ENCODE measurements around the gene PRKAR1A. TPM values are rescaled to one million over a fixed set of nuclear protein-coding genes. Genes with fewer than 3 reads are reported as not detected.

Gene PRKAR1A
- total and polyA plus RNA-seq, 2 of the 8 experiments (the other 6 are each of a cell fraction or from before 2014, with no cell fraction given), result 39.3 to 149 TPM

DNA sequence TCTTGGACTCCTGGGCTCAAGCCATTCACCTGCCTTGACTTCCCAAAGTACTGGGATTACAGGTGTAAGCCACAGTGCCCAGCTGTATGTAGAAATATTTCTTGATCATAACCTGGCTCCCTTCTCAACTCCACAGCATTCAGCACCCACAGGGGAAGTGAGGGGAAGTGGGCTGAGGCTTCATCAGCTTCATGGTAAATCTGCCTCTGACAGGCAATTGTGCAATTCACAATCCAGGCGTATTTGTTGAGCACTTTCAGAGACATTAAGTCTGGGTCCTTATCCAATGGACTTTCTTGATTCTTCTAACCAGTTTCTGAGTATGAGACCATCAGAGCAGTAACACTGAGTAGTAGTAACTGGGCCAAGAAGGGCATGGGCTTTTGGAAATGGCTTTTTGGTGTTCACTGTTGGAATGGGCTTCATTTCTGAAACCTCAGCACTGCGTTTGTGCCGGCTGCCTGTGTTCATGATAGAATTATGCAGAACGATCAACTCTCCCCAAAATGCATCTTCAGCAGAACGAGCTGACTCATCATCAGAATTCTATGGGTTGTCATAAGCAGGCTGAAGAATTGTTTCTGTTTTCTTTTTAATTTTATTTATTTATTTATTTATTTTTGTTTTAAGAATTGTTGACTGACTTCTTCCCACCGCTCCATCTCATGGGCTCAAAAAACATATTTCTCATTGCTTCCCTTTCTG, 60.1 kb downstream of the PRKAR1A start:
- Histone ChIP-seq H3K18ac (ENCODE audit: extremely low read depth, low read length) (no peak overlapping the region), H2BK15ac (ENCODE audit: low read length) (no peak overlapping the region), H3K27me3 (replicated peaks in 1 of 4; ENCODE audit: control insufficient read depth in 3 of 4, extremely low read depth in 1 of 4, insufficient read depth in 3 of 4, low read length in 3 of 4) (no peaks in the 10 kb centered on the region), H4K91ac (replicated peaks; ENCODE audit: insufficient read length, low read length) (no peak overlapping the region), H3K79me2 (ENCODE audit: control insufficient read depth in 1 of 2, insufficient read depth in 2 of 2, low read length in 2 of 2) (no peaks in the 10 kb centered on the region), H4K8ac (ENCODE audit: extremely low read depth, insufficient read depth, low read length) (no peak overlapping the region), H3K4ac (replicated peaks; ENCODE audit: insufficient read length, low read depth, low read length) (no peak overlapping the region), H3K9ac (replicated peaks in 1 of 4; ENCODE audit: extremely low read depth in 1 of 4, low read depth in 3 of 4, low read length in 3 of 4) (no peak overlapping the region), H2BK20ac (ENCODE audit: low read length) (no peak overlapping the region), H3K23me2 (ENCODE audit: low read depth, low read length) (no peaks in the 10 kb centered on the region), H4K5ac (ENCODE audit: insufficient read length, low read depth, low read length) (no peak overlapping the region), H3K4me2 (ENCODE audit: insufficient read depth in 1 of 2, low read depth in 2 of 2, low read length in 2 of 2) (no peak overlapping the region), H3K23ac (ENCODE audit: insufficient read length) (no peak overlapping the region), H2AFZ (ENCODE audit: low read length) (no peak overlapping the region), H3K27ac (ENCODE audit: low read depth, low read length) (no peak overlapping the region), H3K36me3 (ENCODE audit: control insufficient read depth in 2 of 4, insufficient read depth in 4 of 4, low read length in 3 of 4) (peaks cover 0 to 8% (median 0%) of the 10 kb centered on the region in 4 experiments; a peak in 1 of 8 replicates), H2BK12ac (ENCODE audit: low read depth, low read length) (no peak overlapping the region), H3K4me1 (replicated peaks in 1 of 4; ENCODE audit: control insufficient read depth in 3 of 4, insufficient read depth in 4 of 4, low read length in 3 of 4) (no peaks in the 10 kb centered on the region), H3K4me3 (ENCODE audit: extremely low read depth in 1 of 4, insufficient read depth in 2 of 4, low read depth in 3 of 4, low read length in 4 of 4) (no peak overlapping the region), H3K14ac (ENCODE audit: insufficient read length) (no peak overlapping the region), H2AK5ac (ENCODE audit: low read depth, low read length) (no peak overlapping the region), H2BK5ac (ENCODE audit: low read depth, low read length) (no peak overlapping the region), H3K56ac (replicated peaks; ENCODE audit: insufficient read length, low read depth, low read length) (no peak overlapping the region), H4K20me1 (replicated peaks in 1 of 2; ENCODE audit: control insufficient read depth in 1 of 2, insufficient read depth in 2 of 2, low read length in 2 of 2) (no peaks in the 10 kb centered on the region), H3K79me1 (ENCODE audit: low read depth, low read length) (no peaks in the 10 kb centered on the region), H2BK120ac (replicated peaks; ENCODE audit: low read depth, low read length) (no peak overlapping the region), H3K9me3 (ENCODE audit: insufficient read depth in 2 of 2, low read depth in 1 of 2, low read length in 1 of 2) (no peaks in the 10 kb centered on the region)
- ChIA-PET CTCF (ENCODE audit: partially characterized antibody) (interaction anchor here (0.8 to 0.9 kb wide), 3 partner anchors 8 to 101 kb away, joined by 3 read pairs; no protein-coding TSS in a partner anchor), POLR2A (ENCODE audit: partially characterized antibody) (interaction anchor here (0.6 kb wide), 1 partner anchor 278 kb away, joined by 3 read pairs; no protein-coding TSS in a partner anchor)
- no peak for FAIRE-seq
- WGBS, 2 experiments (ENCODE audit: extremely low coverage in 1 of 2, insufficient coverage in 1 of 2, insufficient read length in 1 of 2, insufficient replicate concordance in 2 of 2, low coverage in 1 of 2, low lambda C conversion rate in 2 of 2, missing lambda C conversion rate in 1 of 2), result 83% methylated on average over 6 of the region's 6 CpGs; no CpG with 5 or more reads in 1 of the 2 experiments
- DNase-seq (ENCODE audit: low read depth in 1 of 2, low spot score in 2 of 2), result no peak
- TF ChIP-seq JUN (IDR thresholded peaks at IDR 0.05; ENCODE audit: low read depth, low read length), result no peak
- no peak for TF ChIP-seq CREB1 (IDR thresholded peaks at IDR 0.05)
- no peak for TF ChIP-seq SP4 (IDR thresholded peaks at IDR 0.05; ENCODE audit: low read length)
- no peak for TF ChIP-seq SP2 (IDR thresholded peaks at IDR 0.05; ENCODE audit: low read length)
- TF ChIP-seq CBX5 (IDR thresholded peaks at IDR 0.05; ENCODE audit: low read depth, low read length), result no peak
- TF ChIP-seq POU5F1 (IDR thresholded peaks at IDR 0.05; ENCODE audit: low read depth, low read length), result no peak
- TF ChIP-seq EGR1 (IDR thresholded peaks at IDR 0.05; ENCODE audit: borderline replicate concordance, low read depth, low read length), result no peak
- no peak for TF ChIP-seq GABPA (IDR thresholded peaks at IDR 0.05; ENCODE audit: borderline replicate concordance, insufficient read depth, low read length)
- no peak for TF ChIP-seq TAF1 (IDR thresholded peaks at IDR 0.05; ENCODE audit: low read depth, low read length)
- TF ChIP-seq SUZ12 (IDR thresholded peaks at IDR 0.05; ENCODE audit: low read length), result no peak
